PFSK-1 (cell line): Measurements from ENCODE around the gene PDK2.

Experiments used
- POLR2AphosphoS5 ChIP-seq: IDR thresholded peaks from 2 replicates; pipeline ENCODE4 v1.6.1; 2012; ENCODE audit warnings: low read depth, mild to moderate bottlenecking, control low read depth, low read length, moderate library complexity
- SIN3A ChIP-seq: IDR thresholded peaks from 2 replicates; pipeline ENCODE4 v1.6.1; 2012; ENCODE audit warnings: mild to moderate bottlenecking, low read length, moderate library complexity, borderline replicate concordance; ENCODE audit not compliant: insufficient read depth
- TAF1 ChIP-seq: IDR thresholded peaks from 2 replicates; pipeline ENCODE4 v1.6.1; 2012; ENCODE audit warnings: low read length, control low read depth, borderline replicate concordance; ENCODE audit not compliant: insufficient read depth
- TF ChIP-seq, protein P1 (sequence below), 2 experiments: IDR thresholded peaks; 2 replicates each; pipeline versions ENCODE4 v1.6.1 to v1.8.0; 2011 to 2012; ENCODE audit warnings: low read depth in 2 of 2, low read length in 2 of 2, control low read depth in 1 of 2, inconsistent platforms in 1 of 2, mild to moderate bottlenecking in 1 of 2, moderate library complexity in 1 of 2; ENCODE audit not compliant: insufficient read depth in 1 of 2

- TF ChIP-seq SIN3A (no peak), TAF1 (no peak), POLR2AphosphoS5 (no peak)
- TF ChIP-seq, protein P1, sequence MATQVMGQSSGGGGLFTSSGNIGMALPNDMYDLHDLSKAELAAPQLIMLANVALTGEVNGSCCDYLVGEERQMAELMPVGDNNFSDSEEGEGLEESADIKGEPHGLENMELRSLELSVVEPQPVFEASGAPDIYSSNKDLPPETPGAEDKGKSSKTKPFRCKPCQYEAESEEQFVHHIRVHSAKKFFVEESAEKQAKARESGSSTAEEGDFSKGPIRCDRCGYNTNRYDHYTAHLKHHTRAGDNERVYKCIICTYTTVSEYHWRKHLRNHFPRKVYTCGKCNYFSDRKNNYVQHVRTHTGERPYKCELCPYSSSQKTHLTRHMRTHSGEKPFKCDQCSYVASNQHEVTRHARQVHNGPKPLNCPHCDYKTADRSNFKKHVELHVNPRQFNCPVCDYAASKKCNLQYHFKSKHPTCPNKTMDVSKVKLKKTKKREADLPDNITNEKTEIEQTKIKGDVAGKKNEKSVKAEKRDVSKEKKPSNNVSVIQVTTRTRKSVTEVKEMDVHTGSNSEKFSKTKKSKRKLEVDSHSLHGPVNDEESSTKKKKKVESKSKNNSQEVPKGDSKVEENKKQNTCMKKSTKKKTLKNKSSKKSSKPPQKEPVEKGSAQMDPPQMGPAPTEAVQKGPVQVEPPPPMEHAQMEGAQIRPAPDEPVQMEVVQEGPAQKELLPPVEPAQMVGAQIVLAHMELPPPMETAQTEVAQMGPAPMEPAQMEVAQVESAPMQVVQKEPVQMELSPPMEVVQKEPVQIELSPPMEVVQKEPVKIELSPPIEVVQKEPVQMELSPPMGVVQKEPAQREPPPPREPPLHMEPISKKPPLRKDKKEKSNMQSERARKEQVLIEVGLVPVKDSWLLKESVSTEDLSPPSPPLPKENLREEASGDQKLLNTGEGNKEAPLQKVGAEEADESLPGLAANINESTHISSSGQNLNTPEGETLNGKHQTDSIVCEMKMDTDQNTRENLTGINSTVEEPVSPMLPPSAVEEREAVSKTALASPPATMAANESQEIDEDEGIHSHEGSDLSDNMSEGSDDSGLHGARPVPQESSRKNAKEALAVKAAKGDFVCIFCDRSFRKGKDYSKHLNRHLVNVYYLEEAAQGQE (IDR thresholded peaks at IDR 0.05; ENCODE audit: insufficient read depth in 1 of 2, low read depth in 2 of 2, low read length in 2 of 2), result no peak
Measured at GRCh38 chr17:50136096-50136687, 41.0 kb downstream of the PDK2 start.
